IMR-90 (cell line): Measurements from ENCODE around the gene SAMD11. TPM values are rescaled to one million over a fixed set of nuclear protein-coding genes. Genes with fewer than 3 reads are reported as not detected.

Experiments used
- ATAC-seq: fragments of 200-7000 bp; cut with Tn5 transposase; 2 replicates; pipeline ENCODE4 v1.9.1; 2020; ENCODE audit warnings: low read depth, mild to moderate bottlenecking, moderate library complexity
- BruUV-seq: library from RNA; stranded (reverse); fragments of 400-500 nt; replicated peaks from 2 replicates; lab custom pipeline; 2021; lab: Mats Ljungman, UMichigan
- CTCF ChIA-PET: fragments of 300-600 bp; formaldehyde crosslinking; extraction: SDS; loops from one replicate; lab custom pipeline; 2021; ENCODE audit warnings: antibody characterized with exemption; lab: Yijun Ruan, JAX
- POLR2A ChIA-PET: fragments of 300-600 bp; sonication (Branson Sonifier 250); formaldehyde crosslinking; loops from one replicate; lab custom pipeline; 2022; ENCODE audit warnings: antibody characterized with exemption; ENCODE audit not compliant: unreplicated experiment; lab: Charles Lee
- DNase-seq: peaks from one replicate; pipeline ENCODE4 v3.0.0; 2013
- H2AFZ ChIP-seq: replicated peaks from 2 replicates; pipeline ENCODE3; 2013; ENCODE audit warnings: low read length, mild to moderate bottlenecking; ENCODE audit not compliant: poor library complexity
- H2AK5ac ChIP-seq: 2 replicates; pipeline ENCODE4 v1.6.1; 2013; ENCODE audit warnings: low read depth, low read length, inconsistent platforms
- H2AK9ac ChIP-seq: replicated peaks from 2 replicates; pipeline ENCODE3; 2013; ENCODE audit warnings: mild to moderate bottlenecking, low read depth, low read length, moderate library complexity; ENCODE audit not compliant: poor library complexity
- H2BK120ac ChIP-seq: 2 replicates; pipeline ENCODE4 v1.6.1; 2013; ENCODE audit warnings: low read depth, low read length, inconsistent platforms
- H2BK15ac ChIP-seq: 3 replicates; pipeline ENCODE4 v1.6.1; 2013; ENCODE audit warnings: low read depth, low read length, inconsistent platforms
- H2BK20ac ChIP-seq: 2 replicates; pipeline ENCODE4 v1.6.1; 2013; ENCODE audit warnings: low read depth, mild to moderate bottlenecking, inconsistent platforms, low read length, moderate library complexity
- H2BK5ac ChIP-seq: 2 replicates; pipeline ENCODE4 v1.6.1; 2013; ENCODE audit warnings: mild to moderate bottlenecking, low read depth, low read length, inconsistent platforms; ENCODE audit not compliant: poor library complexity, severe bottlenecking
- H3K14ac ChIP-seq: replicated peaks from 2 replicates; pipeline ENCODE4 v1.6.1; 2013; ENCODE audit warnings: low read depth, low read length, inconsistent platforms
- H3K18ac ChIP-seq: 2 replicates; pipeline ENCODE4 v1.6.1; 2013; ENCODE audit warnings: low read depth, low read length, control low read depth
- H3K23ac ChIP-seq: 2 replicates; pipeline ENCODE4 v1.6.1; 2013; ENCODE audit warnings: low read depth, low read length, inconsistent platforms
- H3K27ac ChIP-seq: 2 replicates; pipeline ENCODE4 v1.5.1; 2013; ENCODE audit warnings: mild to moderate bottlenecking, control low read depth, low read length; ENCODE audit not compliant: insufficient read depth
- H3K27me3 ChIP-seq: 2 replicates; pipeline ENCODE4 v1.6.1; 2013; ENCODE audit warnings: low read length; ENCODE audit not compliant: control insufficient read depth, insufficient read depth
- H3K36me3 ChIP-seq: 2 replicates; pipeline ENCODE4 v1.6.1; 2013; ENCODE audit warnings: low read length, mixed read lengths; ENCODE audit not compliant: control insufficient read depth, insufficient read depth
- H3K4ac ChIP-seq: 2 replicates; pipeline ENCODE4 v1.6.1; 2013; ENCODE audit warnings: low read depth, low read length, inconsistent platforms
- H3K4me1 ChIP-seq: 2 replicates; pipeline ENCODE4 v1.6.1; 2013; ENCODE audit warnings: low read length, mixed read lengths; ENCODE audit not compliant: control insufficient read depth, insufficient read depth
- H3K4me2 ChIP-seq: 2 replicates; pipeline ENCODE4 v1.6.1; 2013; ENCODE audit warnings: low read depth, mild to moderate bottlenecking, control low read depth, low read length, moderate library complexity
- H3K4me3 ChIP-seq: 2 replicates; pipeline ENCODE4 v1.5.1; 2013; ENCODE audit warnings: low read depth, mild to moderate bottlenecking, control low read depth, low read length, moderate library complexity; ENCODE audit not compliant: insufficient read depth
- H3K56ac ChIP-seq: 2 replicates; pipeline ENCODE4 v1.6.1; 2013; ENCODE audit warnings: low read length, inconsistent platforms; ENCODE audit not compliant: insufficient read depth; ENCODE audit errors: extremely low read depth
- H3K79me1 ChIP-seq, 2 experiments: 2 replicates each; pipeline ENCODE4 v1.6.1; 2013; ENCODE audit warnings: low read length in 2 of 2, inconsistent platforms in 1 of 2, low read depth in 1 of 2
- H3K9ac ChIP-seq: 2 replicates; pipeline ENCODE4 v1.6.1; 2013; ENCODE audit warnings: low read depth, low read length, control low read depth
- H3K9me1 ChIP-seq: 2 replicates; pipeline ENCODE4 v1.6.1; 2013; ENCODE audit warnings: low read length, inconsistent platforms; ENCODE audit not compliant: insufficient read depth
- H3K9me3 ChIP-seq: 2 replicates; pipeline ENCODE4 v1.6.1; 2013; ENCODE audit warnings: low read length; ENCODE audit not compliant: control insufficient read depth, insufficient read depth
- H4K20me1 ChIP-seq: 2 replicates; pipeline ENCODE4 v1.6.1; 2013; ENCODE audit warnings: low read length, inconsistent platforms; ENCODE audit not compliant: insufficient read depth
- H4K5ac ChIP-seq: 2 replicates; pipeline ENCODE4 v1.6.1; 2013; ENCODE audit warnings: mild to moderate bottlenecking, low read depth, low read length, control low read depth
- H4K8ac ChIP-seq, 2 experiments: 2 replicates each; pipeline ENCODE4 v1.6.1; 2013; ENCODE audit warnings: low read depth in 2 of 2, low read length in 2 of 2, control low read depth in 1 of 2, inconsistent platforms in 1 of 2
- H4K91ac ChIP-seq: 2 replicates; pipeline ENCODE4 v1.6.1; 2013; ENCODE audit warnings: low read depth, low read length, inconsistent platforms; ENCODE audit not compliant: insufficient read depth
- BHLHE40 ChIP-seq: fragments of 150-350 bp; IDR thresholded peaks from 2 replicates; pipeline ENCODE4 v1.6.1; 2016; ENCODE audit warnings: mild to moderate bottlenecking, low read depth, low read length
- CEBPB ChIP-seq: IDR thresholded peaks from 2 replicates; pipeline ENCODE4 v1.6.1; 2012; ENCODE audit warnings: low read depth, low read length, improper control_type of control experiment
- ELK1 ChIP-seq: fragments of 150-350 bp; IDR thresholded peaks from 2 replicates; pipeline ENCODE4 v1.6.1; 2016; ENCODE audit warnings: low read depth, mild to moderate bottlenecking, low read length, moderate library complexity, borderline replicate concordance
- MAFK ChIP-seq: IDR thresholded peaks from 2 replicates; pipeline ENCODE4 v1.6.1; 2012; ENCODE audit warnings: low read depth, low read length, improper control_type of control experiment
- MXI1 ChIP-seq: IDR thresholded peaks from 2 replicates; pipeline ENCODE4 v1.6.1; 2012; ENCODE audit warnings: low read depth, mild to moderate bottlenecking, low read length, moderate library complexity, borderline replicate concordance
- NFE2L2 ChIP-seq: fragments of 150-350 bp; IDR thresholded peaks from 2 replicates; pipeline ENCODE4 v1.6.1; 2016; ENCODE audit warnings: low read depth, mild to moderate bottlenecking, low read length
- RAD21 ChIP-seq: IDR thresholded peaks from 2 replicates; pipeline ENCODE4 v1.6.1; 2012; ENCODE audit warnings: low read length, improper control_type of control experiment
- RCOR1 ChIP-seq: IDR thresholded peaks from 2 replicates; pipeline ENCODE4 v1.6.1; 2012; ENCODE audit warnings: mild to moderate bottlenecking, low read length, improper control_type of control experiment; ENCODE audit not compliant: insufficient replicate concordance
- RFX5 ChIP-seq: IDR thresholded peaks from 2 replicates; pipeline ENCODE4 v1.8.0; 2012; ENCODE audit warnings: low read depth, mild to moderate bottlenecking, low read length, moderate library complexity
- SMC3 ChIP-seq: fragments of 150-350 bp; IDR thresholded peaks from 2 replicates; pipeline ENCODE4 v1.6.1; 2016; ENCODE audit warnings: low read depth, mild to moderate bottlenecking, antibody characterized with exemption, low read length, moderate library complexity
- USF2 ChIP-seq: fragments of 150-350 bp; IDR thresholded peaks from 2 replicates; pipeline ENCODE4 v1.6.1; 2017; ENCODE audit warnings: mild to moderate bottlenecking, antibody characterized with exemption, low read length, low read depth
- WGBS, 2 experiments: methylation state at CpG; one replicate each; pipeline versions ENCODE4 v1.1.5 to v1.1.7; 2013; ENCODE audit warnings: missing lambda C conversion rate in 2 of 2; ENCODE audit not compliant: insufficient read length in 1 of 2; ENCODE audit errors: extremely low coverage in 2 of 2; 5-methylcytosine and 5-hydroxymethylcytosine counted together
- dilution Hi-C: fragments of 300-500 bp; cut with HindIII; formaldehyde crosslinking; loops from one replicate; pipeline ENCODE4 v1.14.3; 2018; ENCODE audit warnings: low sequenced_read_pairs; ENCODE audit not compliant: unreplicated experiment
- in situ Hi-C: fragments of 300-500 bp; cut with MboI; formaldehyde crosslinking; loops from 3 replicates; pipeline ENCODE4 v1.14.3; 2019; ENCODE audit warnings: low sequenced_read_pairs, inconsistent platforms, mixed read lengths
- intact Hi-C: fragments of 100-400 bp; cut with micrococcal nuclease; formaldehyde crosslinking; loops from 2 replicates; pipeline ENCODE4 v1.10.0; 2022
- polyA plus RNA-seq, 3 experiments: library from polyadenylated mRNA; depleted of rRNA; stranded (reverse); fragments of >200 nt; gene quantifications; 2 replicates each; pipeline ENCODE4 v1.2.3, GENCODE V29; 2012; ENCODE audit warnings: low replicate concordance in 1 of 3
- total RNA-seq: library from RNA; depleted of rRNA; stranded (reverse); fragments of >200 nt; gene quantifications from 2 replicates; pipeline ENCODE4 v1.2.3, GENCODE V29; 2012

The SAMD11 gene
- total and polyA plus RNA-seq, 2 of the 4 experiments (the other 2 are of a cell fraction), result 5.9 to 22.9 TPM

DNA sequence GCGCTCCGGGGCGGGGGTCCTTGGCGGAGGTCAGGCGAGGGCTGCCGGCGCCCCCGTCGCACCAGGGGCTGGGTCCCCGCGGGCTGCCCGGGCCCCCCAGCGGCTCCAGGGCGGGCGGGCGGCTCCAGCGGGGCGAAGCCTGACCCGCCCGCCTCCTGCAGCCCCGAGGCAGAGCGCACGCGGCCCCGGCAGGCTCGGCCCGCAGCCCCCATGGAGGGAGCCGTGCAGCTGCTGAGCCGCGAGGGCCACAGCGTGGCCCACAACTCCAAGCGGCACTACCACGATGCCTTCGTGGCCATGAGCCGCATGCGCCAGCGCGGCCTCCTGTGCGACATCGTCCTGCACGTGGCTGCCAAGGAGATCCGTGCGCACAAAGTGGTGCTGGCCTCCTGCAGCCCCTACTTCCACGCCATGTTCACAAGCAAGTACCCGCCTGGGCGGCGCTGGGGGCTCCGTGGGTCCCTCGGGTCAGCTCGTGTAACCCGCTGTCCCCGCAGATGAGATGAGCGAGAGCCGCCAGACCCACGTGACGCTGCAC is 37.5 kb downstream of the SAMD11 start:
- in situ Hi-C loops, result no loop called here
- POLR2A ChIA-PET, result interaction anchor here (0.6 kb wide), 1 partner anchor 390 kb away, joined by 3 read pairs; no protein-coding TSS in a partner anchor
- peak overlapping the region; percentile 91 for H3K4me3 ChIP-seq
- no peak overlapping the region; the same call in 1 of the 2 replicates for H3K27ac ChIP-seq
- no peak overlapping the region for H2BK20ac ChIP-seq
- H4K91ac ChIP-seq, result no peak overlapping the region
- no peak overlapping the region for H2BK120ac ChIP-seq
- H3K9me1 ChIP-seq, result 0 out of 2 replicates have a peak, but pooled peaks cover 8% of the 10 kb centered on the region
- no peak overlapping the region for H2BK5ac ChIP-seq
- no peak overlapping the region for H4K5ac ChIP-seq
- CTCF ChIA-PET, result no interaction called here
- H3K4me1 ChIP-seq, result peaks cover 16% of the 10 kb centered on the region
- peak overlapping the region; percentile 68 for H3K4me2 ChIP-seq
- H3K79me1 ChIP-seq, result peaks cover 12 to 45% of the 10 kb centered on the region in 2 experiments
- TF ChIP-seq SMC3 (no peak), MAFK (no peak), USF2 (no peak), CEBPB (no peak), RAD21 (no peak), BHLHE40 (no peak), NFE2L2 (no peak), ELK1 (no peak), RFX5 (no peak), RCOR1 (no peak), MXI1 (no peak)
- peaks cover 28% of the 10 kb centered on the region for H3K36me3 ChIP-seq
- H3K18ac ChIP-seq, result no peak overlapping the region
- intact Hi-C loops, result no loop called here
- H3K4ac ChIP-seq, result 0 out of 2 replicates have a peak overlapping the region, but pooled peaks have one; percentile 5
- H2AFZ ChIP-seq, result peak overlapping the region; percentile 86
- H4K8ac ChIP-seq, result no peak overlapping the region; a peak in 1 of 4 replicates
- peak overlapping the region; percentile 94 for H2AK9ac ChIP-seq
- no TSS peak for BruUV-seq
- H3K27me3 ChIP-seq, result no peaks in the 10 kb centered on the region
- H2AK5ac ChIP-seq, result peak overlapping the region; percentile 74
- no peak overlapping the region for H2BK15ac ChIP-seq
- no peaks in the 10 kb centered on the region for H3K9me3 ChIP-seq
- peak overlapping the region; percentile 59; the same call in 1 of the 2 replicates for H3K9ac ChIP-seq
- H3K14ac ChIP-seq, result no peak overlapping the region
- H4K20me1 ChIP-seq, result peaks cover 15% of the 10 kb centered on the region
- ATAC-seq (peak; percentile 3; the same call in 1 of the 2 replicates), DNase-seq (no peak)
- dilution Hi-C loops, result no loop called here
- WGBS, 2 experiments, result 47% methylated on average over 40 of the region's 56 CpGs; no CpG with 5 or more reads in 1 of the 2 experiments
- no peak overlapping the region for H3K23ac ChIP-seq
- H3K56ac ChIP-seq, result no peak overlapping the region
